ENCODE data around the gene YBX2.

DNA sequence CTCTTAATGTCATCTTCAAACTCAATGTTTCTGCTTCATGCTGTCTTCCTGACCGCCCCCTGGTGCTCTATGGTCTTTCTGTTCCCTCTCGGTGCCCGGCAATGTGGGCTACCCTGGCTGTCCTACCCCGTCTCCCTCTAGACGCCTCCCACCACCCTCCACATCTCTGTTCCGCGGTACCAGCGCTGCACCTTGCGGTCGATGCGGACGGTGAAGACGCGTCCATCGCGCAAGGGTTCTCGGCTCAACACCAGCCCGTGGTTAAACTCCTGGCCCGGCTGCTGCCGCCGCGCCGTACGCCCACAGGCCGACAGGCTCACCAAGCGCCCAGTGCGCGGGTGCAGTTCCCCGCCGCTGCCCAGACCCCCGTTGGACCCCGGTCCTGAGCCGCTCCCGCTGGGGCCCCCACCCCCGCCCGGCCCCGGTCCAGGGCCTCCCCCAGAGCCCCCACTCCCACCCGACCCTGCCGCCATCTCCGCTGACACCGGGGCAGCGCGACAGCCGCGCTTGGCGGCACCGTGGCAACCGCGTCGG, 34.5 kb upstream of the YBX2 start, which contains the start of gene NEURL4:
- TF ChIP-seq CTCF (conservative IDR thresholded peaks at IDR 0.05), result no peak
- no peak for TF ChIP-seq EZH2 (IDR thresholded peaks at IDR 0.05; ENCODE audit: low read depth)

All from PC-9 (cell line).